Measurements from ENCODE around the gene A2M. TPM values are rescaled to one million over a fixed set of nuclear protein-coding genes. Genes with fewer than 3 reads are reported as not detected.

A2M gene
- total and polyA plus RNA-seq, 2 of the 13 experiments (the other 11 are each of a cell fraction or from before 2014, with no cell fraction given): 2,807 to 6,551 TPM

GRCh38 chr12:9115731-9116559, at the start of gene A2M (continued):
- no peak for TF ChIP-seq ZNF562 (CRISPR knock-in tag; IDR thresholded peaks at IDR 0.05; ENCODE audit: borderline replicate concordance)
- TF ChIP-seq NCOR1 (IDR thresholded peaks at IDR 0.05; ENCODE audit: borderline replicate concordance, low read length): peak; percentile 59; the same call in 1 of the 2 replicates
- TF ChIP-seq, protein P1, sequence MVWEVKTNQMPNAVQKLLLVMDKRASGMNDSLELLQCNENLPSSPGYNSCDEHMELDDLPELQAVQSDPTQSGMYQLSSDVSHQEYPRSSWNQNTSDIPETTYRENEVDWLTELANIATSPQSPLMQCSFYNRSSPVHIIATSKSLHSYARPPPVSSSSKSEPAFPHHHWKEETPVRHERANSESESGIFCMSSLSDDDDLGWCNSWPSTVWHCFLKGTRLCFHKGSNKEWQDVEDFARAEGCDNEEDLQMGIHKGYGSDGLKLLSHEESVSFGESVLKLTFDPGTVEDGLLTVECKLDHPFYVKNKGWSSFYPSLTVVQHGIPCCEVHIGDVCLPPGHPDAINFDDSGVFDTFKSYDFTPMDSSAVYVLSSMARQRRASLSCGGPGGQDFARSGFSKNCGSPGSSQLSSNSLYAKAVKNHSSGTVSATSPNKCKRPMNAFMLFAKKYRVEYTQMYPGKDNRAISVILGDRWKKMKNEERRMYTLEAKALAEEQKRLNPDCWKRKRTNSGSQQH (CRISPR knock-in tag; IDR thresholded peaks at IDR 0.05; ENCODE audit: low read depth): peak; percentile 85
- TF ChIP-seq NR2F6 (IDR thresholded peaks at IDR 0.05): peak; percentile 93
- TF ChIP-seq NR2F6 (CRISPR knock-in tag; IDR thresholded peaks at IDR 0.05): peak; percentile 92
- peak; percentile 92 for TF ChIP-seq PPARG (CRISPR knock-in tag; conservative IDR thresholded peaks at IDR 0.05)
- peak; percentile 74; the same call in 1 of the 2 replicates for TF ChIP-seq ETV6 (CRISPR knock-in tag; conservative IDR thresholded peaks at IDR 0.05)
- TF ChIP-seq ZNF350 (CRISPR knock-in tag; IDR thresholded peaks at IDR 0.05; ENCODE audit: borderline replicate concordance, low read depth): peak; percentile 33; the same call in 1 of the 2 replicates
- peak; percentile 61; the same call in 1 of the 2 replicates for TF ChIP-seq FOXC1 (CRISPR knock-in tag; IDR thresholded peaks at IDR 0.05; ENCODE audit: borderline replicate concordance)
- TF ChIP-seq ZNF18 (CRISPR knock-in tag; IDR thresholded peaks at IDR 0.05; ENCODE audit: insufficient replicate concordance): no peak
- no peak for TF ChIP-seq PHF20 (CRISPR knock-in tag; IDR thresholded peaks at IDR 0.05)
- TF ChIP-seq TBL1XR1 (IDR thresholded peaks at IDR 0.05; ENCODE audit: borderline replicate concordance, low read length, partially characterized antibody): peak; percentile 94
- peak; percentile 86 for TF ChIP-seq HMG20A (CRISPR knock-in tag; IDR thresholded peaks at IDR 0.05; ENCODE audit: borderline replicate concordance)
- TF ChIP-seq PITX1 (CRISPR knock-in tag; IDR thresholded peaks at IDR 0.05): peak; percentile 91
- peak; percentile 99 for TF ChIP-seq POLR2AphosphoS5 (IDR thresholded peaks at IDR 0.05; ENCODE audit: low read depth, low read length)
- TF ChIP-seq FOXA1 (IDR thresholded peaks at IDR 0.05): no peak
- peak; percentile 85 for TF ChIP-seq FOXA1 (CRISPR knock-in tag; IDR thresholded peaks at IDR 0.05)
- TF ChIP-seq ZNF563 (CRISPR knock-in tag; IDR thresholded peaks at IDR 0.05): 0 out of 2 replicates have a peak, but pooled peaks have one; percentile 30
- 0 out of 2 replicates have a peak, but pooled peaks have one; percentile 76 for TF ChIP-seq ZFP37 (CRISPR knock-in tag; IDR thresholded peaks at IDR 0.05; ENCODE audit: borderline replicate concordance)
- TF ChIP-seq, protein P2, sequence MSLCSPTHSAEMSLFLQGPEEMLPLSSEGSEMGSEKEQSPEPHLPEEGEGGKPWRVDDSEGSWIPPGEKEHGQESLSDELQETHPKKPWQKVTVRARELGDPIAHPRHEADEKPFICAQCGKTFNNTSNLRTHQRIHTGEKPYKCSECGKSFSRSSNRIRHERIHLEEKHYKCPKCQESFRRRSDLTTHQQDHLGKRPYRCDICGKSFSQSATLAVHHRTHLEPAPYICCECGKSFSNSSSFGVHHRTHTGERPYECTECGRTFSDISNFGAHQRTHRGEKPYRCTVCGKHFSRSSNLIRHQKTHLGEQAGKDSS (CRISPR knock-in tag; IDR thresholded peaks at IDR 0.05; ENCODE audit: borderline replicate concordance, low read depth): no peak; the same call in 1 of the 2 replicates
- TF ChIP-seq ZKSCAN1 (IDR thresholded peaks at IDR 0.05; ENCODE audit: low read length): no peak
- TF ChIP-seq ZNF749 (CRISPR knock-in tag; IDR thresholded peaks at IDR 0.05; ENCODE audit: borderline replicate concordance): peak; percentile 69; the same call in 1 of the 2 replicates
- peak; percentile 17; the same call in 1 of the 2 replicates for TF ChIP-seq ZFY (CRISPR knock-in tag; IDR thresholded peaks at IDR 0.05)

Measured in HepG2 (cell line).